ENCODE measurements around the gene TSPAN8.
"Not testable (repeated sequence)": the region's sequence is repeated elsewhere in the genome, so short reads cannot be mapped to it uniquely, and the experiment has no call there.

DNA sequence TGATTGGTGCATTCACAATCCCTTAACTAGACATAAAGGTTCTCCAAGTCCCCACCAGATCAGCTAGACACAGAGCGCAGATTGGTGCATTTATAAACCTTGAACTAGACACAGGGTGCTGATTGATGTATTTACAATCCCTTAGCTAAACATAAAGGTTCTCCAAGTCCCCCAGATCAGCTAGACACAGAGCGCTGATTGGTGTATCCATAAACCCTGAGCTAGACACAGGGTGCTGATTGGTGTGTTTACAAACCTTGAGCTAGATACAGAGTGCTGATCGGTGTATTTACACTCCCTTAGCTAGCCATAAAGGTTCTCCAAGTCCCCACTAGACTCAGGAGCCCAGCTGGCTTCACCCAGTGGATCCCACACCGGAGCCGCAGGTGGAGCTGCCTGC lies 8.0 kb upstream of the TSPAN8 start:
- not testable (repeated sequence) for TF ChIP-seq POLR2A (IDR thresholded peaks at IDR 0.05; ENCODE audit: low read depth, low read length); POLR2AphosphoS5 (IDR thresholded peaks at IDR 0.05; ENCODE audit: low read depth, low read length); TAF1 (IDR thresholded peaks at IDR 0.05; ENCODE audit: borderline replicate concordance, low read depth, low read length)

Measured in GM12892 (cell line).